Duodenal mucosa (tissue), 2 donors: ENCODE data around the gene ADPRHL1.

ENCODE experiments used
- H3K27ac ChIP-seq: one replicate; pipeline ENCODE4 v1.7.0; 2013; ENCODE audit warnings: low read depth, low read length
- H3K27me3 ChIP-seq, 2 donors: one replicate each; pipeline ENCODE4 v1.7.0; 2013; ENCODE audit warnings: low read length in 2 of 2, control low read depth in 1 of 2; ENCODE audit not compliant: insufficient read depth in 2 of 2, control insufficient read depth in 1 of 2
- H3K36me3 ChIP-seq, 2 donors: one replicate each; pipeline ENCODE4 v1.7.0; 2013; ENCODE audit warnings: low read length in 2 of 2, control low read depth in 1 of 2; ENCODE audit not compliant: insufficient read depth in 2 of 2, control insufficient read depth in 1 of 2
- H3K4me1 ChIP-seq, 2 donors: one replicate each; pipeline ENCODE4 v1.7.0; 2013; ENCODE audit warnings: low read length in 2 of 2, control low read depth in 1 of 2; ENCODE audit not compliant: insufficient read depth in 2 of 2, control insufficient read depth in 1 of 2
- H3K4me3 ChIP-seq, 2 donors: one replicate each; pipeline ENCODE4 v1.7.0; 2013; ENCODE audit warnings: low read length in 2 of 2, low read depth in 1 of 2
- H3K9ac ChIP-seq, 2 donors: one replicate each; pipeline ENCODE4 v1.7.0; 2013; ENCODE audit warnings: low read length in 2 of 2, low read depth in 1 of 2
- H3K9me3 ChIP-seq, 2 donors: one replicate each; pipeline ENCODE4 v1.7.0; 2013; ENCODE audit warnings: low read length in 2 of 2, control low read depth in 1 of 2; ENCODE audit not compliant: control insufficient read depth in 1 of 2

The ADPRHL1 gene

DNA sequence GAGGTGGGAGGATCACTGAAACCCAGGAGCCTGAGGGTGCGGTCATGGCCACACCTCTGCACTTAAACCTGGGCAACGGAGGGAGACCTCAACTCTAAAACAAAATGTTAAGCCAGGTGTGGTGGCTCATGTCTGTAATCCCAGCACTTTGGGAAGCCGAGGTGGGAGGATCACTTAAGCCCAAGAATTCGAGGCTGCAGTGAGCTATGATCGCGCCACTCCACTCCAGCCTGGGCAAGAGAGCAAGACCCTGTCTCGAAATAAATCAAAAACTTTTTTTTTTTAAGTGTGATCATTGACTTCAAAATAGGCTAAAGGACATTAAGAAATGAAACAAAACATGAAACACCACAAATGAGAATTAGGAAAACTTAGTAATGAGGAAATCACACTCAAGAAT, 16.3 kb upstream of the ADPRHL1 start:
- Histone ChIP-seq H3K27me3 (no peaks in the 10 kb centered on the region), H3K36me3 (peaks cover 6 to 40% of the 10 kb centered on the region in 2 donors), H3K4me1 (no peaks in the 10 kb centered on the region), H3K9me3 (no peaks in the 10 kb centered on the region), H3K4me3 (no peak overlapping the region), H3K9ac (no peak overlapping the region), H3K27ac (no peak overlapping the region)

GRCh38 chr13:113468472-113469201, 15.3 kb upstream of the ADPRHL1 start:
- Histone ChIP-seq H3K27ac (no peak overlapping the region), H3K27me3 (no peaks in the 10 kb centered on the region), H3K36me3 (peaks cover 0 to 32% of the 10 kb centered on the region in 2 donors), H3K9me3 (no peaks in the 10 kb centered on the region), H3K4me1 (no peaks in the 10 kb centered on the region), H3K9ac (no peak overlapping the region), H3K4me3 (no peak overlapping the region)

DNA sequence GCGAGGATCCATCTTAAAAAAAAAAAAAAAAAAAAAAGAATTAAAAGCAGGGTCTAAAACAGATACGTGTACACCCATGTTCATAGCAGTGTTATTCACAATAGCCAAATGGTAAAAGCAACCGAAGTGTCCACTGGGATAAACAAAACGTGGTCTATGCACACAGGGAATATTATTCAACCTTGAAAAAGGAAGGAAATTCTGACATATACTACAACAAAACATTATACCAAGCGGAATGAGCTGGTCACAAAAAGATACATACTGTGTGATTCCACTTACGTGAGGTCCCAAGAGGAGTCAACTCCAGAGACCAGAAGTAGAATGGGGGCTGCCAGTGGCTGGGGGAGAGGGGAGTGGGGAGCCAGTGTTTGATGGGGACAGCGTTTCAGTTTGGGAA, 14.7 kb upstream of the ADPRHL1 start:
- no peaks in the 10 kb centered on the region for H3K4me1 ChIP-seq
- H3K27me3 ChIP-seq, result no peaks in the 10 kb centered on the region
- no peak overlapping the region for H3K27ac ChIP-seq
- H3K36me3 ChIP-seq, result peaks cover 0 to 30% of the 10 kb centered on the region in 2 donors
- no peak overlapping the region for H3K4me3 ChIP-seq
- no peak overlapping the region for H3K9ac ChIP-seq
- H3K9me3 ChIP-seq, result no peaks in the 10 kb centered on the region

DNA sequence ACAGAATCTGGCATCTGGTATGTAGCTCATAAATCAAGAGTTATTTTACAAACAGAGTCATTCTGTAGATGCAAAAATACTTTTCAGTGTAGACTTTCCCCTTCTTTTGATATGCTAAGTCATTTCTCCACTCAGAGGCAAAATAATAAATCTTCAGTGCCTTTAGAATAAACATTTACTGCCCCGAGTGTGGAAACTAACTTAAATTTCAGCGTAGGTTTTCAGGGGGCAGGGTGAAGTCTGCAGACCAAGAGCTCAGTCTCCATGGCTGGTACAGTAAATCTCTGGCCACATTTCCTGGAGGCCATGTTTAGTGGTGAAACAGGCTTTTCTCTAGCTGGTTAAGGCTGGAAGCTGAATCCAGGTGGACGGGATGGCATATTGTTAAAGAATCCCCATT, 13.1 kb upstream of the ADPRHL1 start:
- Histone ChIP-seq H3K4me3 (no peak overlapping the region), H3K9me3 (no peaks in the 10 kb centered on the region), H3K9ac (no peak overlapping the region), H3K27ac (no peak overlapping the region), H3K27me3 (no peaks in the 10 kb centered on the region), H3K36me3 (peaks cover 3 to 21% of the 10 kb centered on the region in 2 donors), H3K4me1 (no peaks in the 10 kb centered on the region)

DNA sequence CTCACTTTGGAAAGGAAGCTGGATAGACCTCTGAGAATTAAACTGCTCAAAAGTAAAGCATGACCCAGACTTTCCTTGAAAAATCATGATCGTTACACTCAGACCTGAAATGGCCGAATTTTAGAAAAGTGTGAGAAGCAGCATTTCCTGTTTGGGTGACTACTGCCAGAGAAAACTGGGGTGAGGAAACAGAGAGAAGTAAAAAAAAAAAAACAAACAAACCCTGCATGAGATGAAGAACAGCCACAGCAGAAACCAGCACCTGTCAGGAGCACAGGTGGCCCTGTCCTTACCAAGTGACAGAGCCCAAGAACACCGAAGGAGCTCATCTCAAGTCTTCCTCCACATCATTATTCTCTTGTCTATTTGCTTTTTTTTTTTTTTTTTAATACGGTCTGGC, 12.0 kb upstream of the ADPRHL1 start:
- Histone ChIP-seq H3K4me3 (no peak overlapping the region), H3K27ac (no peak overlapping the region), H3K36me3 (peaks cover 5 to 29% of the 10 kb centered on the region in 2 donors), H3K27me3 (no peaks in the 10 kb centered on the region), H3K9me3 (no peaks in the 10 kb centered on the region), H3K4me1 (no peaks in the 10 kb centered on the region), H3K9ac (no peak overlapping the region)

GRCh38 chr13:113464476-113464875, 11.2 kb upstream of the ADPRHL1 start:
- H3K4me1 ChIP-seq, result no peaks in the 10 kb centered on the region
- no peaks in the 10 kb centered on the region for H3K9me3 ChIP-seq
- peaks cover 12 to 31% of the 10 kb centered on the region in 2 donors for H3K36me3 ChIP-seq
- no peak overlapping the region for H3K9ac ChIP-seq
- H3K27me3 ChIP-seq, result no peaks in the 10 kb centered on the region
- no peak overlapping the region for H3K4me3 ChIP-seq
- H3K27ac ChIP-seq, result no peak overlapping the region

- H3K27me3 ChIP-seq, result no peaks in the 10 kb centered on the region
- H3K9me3 ChIP-seq, result no peaks in the 10 kb centered on the region
- no peak overlapping the region for H3K4me3 ChIP-seq
- no peak overlapping the region for H3K27ac ChIP-seq
- no peaks in the 10 kb centered on the region for H3K4me1 ChIP-seq
- no peak overlapping the region for H3K9ac ChIP-seq
- H3K36me3 ChIP-seq, result peaks cover 25 to 46% of the 10 kb centered on the region in 2 donors
These were observed 7.9 kb upstream of the ADPRHL1 start for GRCh38 chr13:113461022-113461751.

GRCh38 chr13:113460599-113460998, 7.3 kb upstream of the ADPRHL1 start:
- Histone ChIP-seq H3K27ac (no peak overlapping the region), H3K4me1 (no peaks in the 10 kb centered on the region), H3K9me3 (no peaks in the 10 kb centered on the region), H3K9ac (no peak overlapping the region), H3K36me3 (peaks cover 28 to 51% of the 10 kb centered on the region in 2 donors), H3K4me3 (no peak overlapping the region), H3K27me3 (no peaks in the 10 kb centered on the region)

GRCh38 chr13:113460064-113460555, 6.8 kb upstream of the ADPRHL1 start:
- Histone ChIP-seq H3K36me3 (peaks cover 28 to 56% of the 10 kb centered on the region in 2 donors), H3K27ac (no peak overlapping the region), H3K4me3 (no peak overlapping the region), H3K9ac (no peak overlapping the region), H3K27me3 (no peaks in the 10 kb centered on the region), H3K4me1 (no peaks in the 10 kb centered on the region), H3K9me3 (no peaks in the 10 kb centered on the region)

DNA sequence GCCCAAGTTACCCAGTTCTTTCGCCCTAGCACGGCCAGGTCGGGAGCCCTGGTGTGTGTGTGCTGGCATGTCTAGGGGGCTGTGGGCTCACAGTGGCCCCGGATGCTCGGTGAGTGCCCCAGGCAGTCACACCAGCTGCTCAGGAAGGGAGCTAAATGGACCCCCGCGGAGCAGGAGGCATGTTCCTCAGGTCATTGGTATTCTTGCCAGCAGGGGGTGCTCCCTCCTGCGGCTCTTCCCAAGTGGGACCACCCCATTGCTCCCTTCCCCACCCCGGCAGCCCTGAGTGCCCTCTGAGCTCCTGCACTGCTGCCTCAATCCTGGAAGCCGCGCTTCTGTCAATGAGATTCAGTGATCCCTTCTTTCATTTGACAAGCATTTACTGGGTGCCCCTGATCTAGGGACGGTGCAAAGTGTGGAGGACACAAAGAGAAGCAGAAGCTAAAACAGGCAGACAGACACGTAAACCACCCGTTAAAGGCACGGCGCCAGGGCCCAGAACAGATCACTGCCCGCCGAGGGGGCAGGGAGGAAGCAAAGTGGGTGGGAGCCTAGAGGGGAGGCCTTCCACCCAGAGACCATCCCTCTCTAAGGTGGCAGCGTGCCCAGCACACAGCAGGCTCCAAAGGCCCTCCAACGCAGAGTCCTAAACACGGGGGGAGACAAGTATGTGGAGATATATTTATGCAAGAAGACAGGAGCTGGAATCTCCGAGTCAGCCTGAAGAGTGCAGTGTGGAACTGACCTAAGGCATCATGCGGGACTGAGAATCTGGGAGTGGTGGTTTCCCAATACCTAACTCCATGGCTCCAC, 5.2 kb upstream of the ADPRHL1 start:
- Histone ChIP-seq H3K4me3 (no peak overlapping the region), H3K27ac (no peak overlapping the region), H3K4me1 (no peaks in the 10 kb centered on the region), H3K27me3 (no peaks in the 10 kb centered on the region), H3K9ac (no peak overlapping the region), H3K9me3 (no peaks in the 10 kb centered on the region), H3K36me3 (peaks cover 28 to 57% of the 10 kb centered on the region in 2 donors)
